Measurements from ENCODE around the gene MCTP1. TPM values are rescaled to one million over a fixed set of nuclear protein-coding genes. Genes with fewer than 3 reads are reported as not detected.
"Not testable (repeated sequence)": the region's sequence is repeated elsewhere in the genome, so short reads cannot be mapped to it uniquely, and the experiment has no call there.

MCTP1 gene
- total RNA-seq, 2 experiments from 2014 or later = 0.42 TPM; not detected in 1

DNA sequence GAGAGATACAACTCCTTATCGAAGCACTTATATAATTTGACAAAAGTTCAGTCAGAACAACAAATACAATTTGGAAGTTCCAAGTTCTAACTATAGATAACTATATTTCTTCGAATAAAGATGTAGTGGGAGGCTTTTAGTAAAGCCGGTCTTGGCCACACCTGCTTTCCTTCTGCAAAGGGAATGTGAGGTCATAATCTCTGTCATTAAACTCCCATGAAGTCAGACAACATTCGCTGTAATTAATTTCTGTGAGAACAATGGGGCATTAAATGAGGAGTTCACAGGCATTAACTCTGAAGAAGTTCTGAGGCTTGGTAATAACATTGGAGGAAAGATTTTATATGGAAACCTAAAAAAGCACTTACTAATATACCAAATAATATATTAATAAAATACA, 67.5 kb downstream of the MCTP1 start:
- POLR2A ChIA-PET = no interaction called here
- H3K36me3 Mint-ChIP-seq (ENCODE audit: low read depth) = no peaks in the 10 kb centered on the region
- no peak overlapping the region for H3K4me3 Mint-ChIP-seq
- DNase-seq (no peak), ATAC-seq (no peak)
- CTCF ChIA-PET = no interaction called here
- H3K27me3 Mint-ChIP-seq (ENCODE audit: low read depth) = no peaks in the 10 kb centered on the region
- H3K27ac Mint-ChIP-seq = no peak overlapping the region
- H3K4me1 Mint-ChIP-seq (ENCODE audit: low read depth) = no peaks in the 10 kb centered on the region
- H3K9me3 Mint-ChIP-seq (ENCODE audit: insufficient read depth) = no peaks in the 10 kb centered on the region

GRCh38 chr5:95216136-95216955, 68.5 kb downstream of the MCTP1 start:
- CTCF ChIA-PET = no interaction called here
- H3K36me3 Mint-ChIP-seq (ENCODE audit: low read depth) = no peaks in the 10 kb centered on the region

GRCh38 chr5:95207811-95208210, 77.1 kb downstream of the MCTP1 start:
- DNase-seq; H3K27me3 Mint-ChIP-seq (ENCODE audit: low read depth); CTCF ChIA-PET; H3K27ac Mint-ChIP-seq; H3K4me1 Mint-ChIP-seq (ENCODE audit: low read depth); H3K36me3 Mint-ChIP-seq (ENCODE audit: low read depth); POLR2A ChIA-PET; H3K4me3 Mint-ChIP-seq; H3K9me3 Mint-ChIP-seq (ENCODE audit: insufficient read depth); ATAC-seq: not testable (repeated sequence)

More at GRCh38 chr5:95216136-95216955, 68.5 kb downstream of the MCTP1 start:
- Mint-ChIP-seq H3K4me1 (ENCODE audit: low read depth) (no peaks in the 10 kb centered on the region), H3K27me3 (ENCODE audit: low read depth) (no peaks in the 10 kb centered on the region), H3K9me3 (ENCODE audit: insufficient read depth) (no peaks in the 10 kb centered on the region), H3K27ac (no peak overlapping the region), H3K4me3 (no peak overlapping the region)
- no peak for ATAC-seq
- POLR2A ChIA-PET = no interaction called here
- DNase-seq = no peak

DNA sequence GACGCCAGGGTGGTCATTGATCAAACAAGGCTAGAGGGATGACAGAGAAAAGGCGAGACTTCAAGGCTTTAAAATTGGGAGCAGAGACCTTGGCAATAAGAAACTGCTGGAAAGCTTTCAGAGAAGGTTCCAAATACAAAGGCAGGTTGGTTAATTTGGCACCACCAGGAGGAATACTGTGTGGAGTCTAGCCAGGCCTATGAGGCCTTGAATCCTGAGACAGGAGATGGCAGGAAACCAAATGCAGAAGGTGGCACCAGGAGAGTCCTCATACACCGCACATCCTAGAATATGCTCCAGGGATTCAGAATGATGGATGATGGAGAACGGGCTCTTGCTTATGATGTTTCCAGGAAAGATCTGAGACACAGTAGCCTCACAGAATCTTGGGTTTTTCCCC, 90.0 kb downstream of the MCTP1 start:
- no peak for ATAC-seq
- POLR2A ChIA-PET = no interaction called here

GRCh38 chr5:95191330-95191729, 93.6 kb downstream of the MCTP1 start:
- Mint-ChIP-seq H3K27me3 (ENCODE audit: low read depth) (no peaks in the 10 kb centered on the region), H3K9me3 (ENCODE audit: insufficient read depth) (no peaks in the 10 kb centered on the region), H3K4me3 (no peak overlapping the region), H3K36me3 (ENCODE audit: low read depth) (no peaks in the 10 kb centered on the region), H3K4me1 (ENCODE audit: low read depth) (no peaks in the 10 kb centered on the region), H3K27ac (no peak overlapping the region)
- ATAC-seq (no peak), DNase-seq (no peak)
- ChIA-PET POLR2A (no interaction called here), CTCF (no interaction called here)

More for the DNA sequence above, 90.0 kb downstream of the MCTP1 start:
- DNase-seq = no peak
- H3K9me3 Mint-ChIP-seq (ENCODE audit: insufficient read depth) = no peaks in the 10 kb centered on the region
- CTCF ChIA-PET = no interaction called here
- H3K4me1 Mint-ChIP-seq (ENCODE audit: low read depth) = no peaks in the 10 kb centered on the region
- H3K27ac Mint-ChIP-seq = no peak overlapping the region
- no peak overlapping the region for H3K4me3 Mint-ChIP-seq
- H3K36me3 Mint-ChIP-seq (ENCODE audit: low read depth) = no peaks in the 10 kb centered on the region
- H3K27me3 Mint-ChIP-seq (ENCODE audit: low read depth) = no peaks in the 10 kb centered on the region

DNA sequence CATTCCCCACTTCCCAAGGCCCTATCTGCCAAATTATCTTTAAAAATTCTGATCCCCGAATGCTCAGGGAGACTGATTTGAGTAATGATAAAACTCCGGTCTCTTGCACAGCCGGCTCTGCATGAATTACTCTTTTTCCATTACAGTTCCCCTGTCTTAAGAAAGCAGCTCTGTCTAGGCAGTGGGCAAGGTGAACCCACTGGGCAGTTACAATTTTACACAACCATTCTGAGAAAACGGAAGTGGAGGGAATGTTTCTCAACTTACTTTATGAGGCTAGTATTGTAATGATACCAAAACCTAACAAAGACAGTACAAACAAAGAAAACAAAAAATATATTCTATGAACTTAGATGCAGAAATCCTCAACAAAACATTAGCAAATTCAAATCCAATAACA, 100.0 kb downstream of the MCTP1 start:
- Mint-ChIP-seq H3K9me3 (ENCODE audit: insufficient read depth) (no peaks in the 10 kb centered on the region), H3K27ac (no peak overlapping the region), H3K27me3 (ENCODE audit: low read depth) (no peaks in the 10 kb centered on the region), H3K4me3 (no peak overlapping the region), H3K36me3 (ENCODE audit: low read depth) (no peaks in the 10 kb centered on the region), H3K4me1 (ENCODE audit: low read depth) (no peaks in the 10 kb centered on the region)
- DNase-seq (no peak), ATAC-seq (no peak)
- ChIA-PET POLR2A (no interaction called here), CTCF (no interaction called here)

GRCh38 chr5:95181644-95182043, 103.2 kb downstream of the MCTP1 start:
- CTCF ChIA-PET = no interaction called here
- ATAC-seq = no peak
- H3K9me3 Mint-ChIP-seq (ENCODE audit: insufficient read depth) = no peaks in the 10 kb centered on the region
- H3K36me3 Mint-ChIP-seq (ENCODE audit: low read depth) = no peaks in the 10 kb centered on the region
- DNase-seq = no peak
- no peaks in the 10 kb centered on the region for H3K27me3 Mint-ChIP-seq (ENCODE audit: low read depth)
- no peaks in the 10 kb centered on the region for H3K4me1 Mint-ChIP-seq (ENCODE audit: low read depth)
- no peak overlapping the region for H3K4me3 Mint-ChIP-seq
- no peak overlapping the region for H3K27ac Mint-ChIP-seq
- POLR2A ChIA-PET = no interaction called here

- Mint-ChIP-seq H3K9me3 (ENCODE audit: insufficient read depth) (no peaks in the 10 kb centered on the region), H3K36me3 (ENCODE audit: low read depth) (no peaks in the 10 kb centered on the region), H3K4me3 (no peak overlapping the region), H3K27me3 (ENCODE audit: low read depth) (no peaks in the 10 kb centered on the region), H3K4me1 (ENCODE audit: low read depth) (no peaks in the 10 kb centered on the region), H3K27ac (no peak overlapping the region)
- POLR2A ChIA-PET = no interaction called here
- CTCF ChIA-PET = no interaction called here
- ATAC-seq (no peak), DNase-seq (no peak)
These were observed 106.7 kb downstream of the MCTP1 start for GRCh38 chr5:95178046-95178651.

DNA sequence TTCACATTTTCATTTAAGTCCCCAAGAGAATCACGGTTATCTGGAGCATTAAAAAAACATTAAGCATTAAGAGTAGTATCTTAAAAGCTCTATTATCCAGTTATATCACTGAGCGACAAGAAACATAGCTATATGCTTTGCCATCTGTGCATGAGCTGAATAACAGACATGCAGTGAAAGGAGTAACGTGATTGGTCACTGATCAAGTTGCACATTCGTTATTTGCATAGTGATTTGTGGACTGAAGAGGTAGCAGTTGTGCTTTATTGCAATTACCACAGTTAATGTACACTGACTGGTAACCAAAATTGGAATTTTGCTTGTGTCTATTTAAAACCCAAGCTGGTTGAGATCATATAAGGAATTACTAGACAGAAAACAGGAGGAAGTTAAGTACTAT, 107.4 kb downstream of the MCTP1 start:
- H3K9me3 Mint-ChIP-seq (ENCODE audit: insufficient read depth) = no peaks in the 10 kb centered on the region
- no peaks in the 10 kb centered on the region for H3K27me3 Mint-ChIP-seq (ENCODE audit: low read depth)
- H3K36me3 Mint-ChIP-seq (ENCODE audit: low read depth) = no peaks in the 10 kb centered on the region
- no peak for ATAC-seq
- DNase-seq = no peak
- ChIA-PET POLR2A (no interaction called here), CTCF (no interaction called here)
- H3K27ac Mint-ChIP-seq = no peak overlapping the region
- H3K4me1 Mint-ChIP-seq (ENCODE audit: low read depth) = no peaks in the 10 kb centered on the region
- H3K4me3 Mint-ChIP-seq = no peak overlapping the region

DNA sequence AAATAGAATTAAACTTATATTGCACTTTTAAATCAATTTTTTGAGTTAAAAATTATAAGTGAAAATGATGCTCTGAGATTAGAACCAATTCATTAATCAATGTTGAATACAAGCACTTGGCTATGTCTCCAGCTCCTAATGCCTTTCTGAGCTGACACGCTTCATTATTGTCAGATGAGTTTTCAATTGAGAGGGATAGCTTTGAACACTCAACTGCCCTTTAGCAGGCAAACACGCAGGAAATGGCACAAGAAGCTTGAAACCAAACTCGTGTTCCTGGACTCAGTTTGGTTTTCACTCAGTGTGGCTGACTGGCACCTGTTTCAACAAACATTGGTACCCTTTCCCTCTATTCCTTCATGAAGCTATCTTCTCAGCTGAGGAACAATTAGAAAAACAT, 109.8 kb downstream of the MCTP1 start:
- no peak for ATAC-seq
- no peaks in the 10 kb centered on the region for H3K4me1 Mint-ChIP-seq (ENCODE audit: low read depth)
- no peak overlapping the region for H3K27ac Mint-ChIP-seq
- ChIA-PET POLR2A (no interaction called here), CTCF (no interaction called here)
- no peaks in the 10 kb centered on the region for H3K27me3 Mint-ChIP-seq (ENCODE audit: low read depth)
- no peak overlapping the region for H3K4me3 Mint-ChIP-seq
- H3K9me3 Mint-ChIP-seq (ENCODE audit: insufficient read depth) = no peaks in the 10 kb centered on the region
- H3K36me3 Mint-ChIP-seq (ENCODE audit: low read depth) = no peaks in the 10 kb centered on the region
- no peak for DNase-seq

DNA sequence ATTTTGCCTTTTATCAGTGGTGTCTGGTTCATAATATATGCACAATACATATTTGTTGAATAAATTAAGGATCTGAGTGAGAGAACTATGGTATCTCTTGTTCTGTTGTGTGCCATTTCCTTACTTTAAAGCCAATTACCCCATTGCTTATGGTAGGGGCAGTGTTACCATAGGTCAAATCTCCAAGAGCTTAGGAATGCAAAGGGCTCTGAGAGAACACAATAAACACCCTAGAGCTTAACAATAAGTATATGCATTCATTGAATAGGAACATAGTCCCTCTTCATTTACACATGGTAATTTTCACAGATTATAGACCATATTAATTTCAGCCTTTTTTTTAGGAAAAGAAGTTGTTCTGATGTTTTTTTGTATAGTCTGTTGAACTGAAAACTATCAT, 112.2 kb downstream of the MCTP1 start:
- POLR2A ChIA-PET = no interaction called here
- H3K9me3 Mint-ChIP-seq (ENCODE audit: insufficient read depth) = no peaks in the 10 kb centered on the region
- ATAC-seq (no peak), DNase-seq (no peak)
- no peaks in the 10 kb centered on the region for H3K36me3 Mint-ChIP-seq (ENCODE audit: low read depth)
- H3K27me3 Mint-ChIP-seq (ENCODE audit: low read depth) = no peaks in the 10 kb centered on the region
- CTCF ChIA-PET = no interaction called here
- no peaks in the 10 kb centered on the region for H3K4me1 Mint-ChIP-seq (ENCODE audit: low read depth)
- H3K4me3 Mint-ChIP-seq = no peak overlapping the region
- no peak overlapping the region for H3K27ac Mint-ChIP-seq

DNA sequence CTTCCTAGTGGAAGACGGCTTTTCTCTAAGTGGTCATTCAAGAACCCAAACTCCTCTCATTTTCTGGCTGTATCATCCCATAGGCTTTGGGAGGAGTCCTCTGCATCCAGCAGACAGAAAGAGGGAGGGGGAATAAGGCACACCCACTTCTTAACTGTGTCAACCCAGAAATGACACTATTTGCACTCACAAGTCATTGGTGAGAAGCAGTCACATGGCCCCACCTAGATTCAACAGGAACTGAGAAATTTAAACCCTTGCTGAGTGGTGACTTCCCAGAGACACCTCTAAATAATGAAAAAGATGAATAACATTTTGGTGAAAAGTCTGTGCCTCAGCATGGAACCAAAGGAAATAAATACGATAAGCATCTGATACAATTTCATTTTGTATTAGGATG, 120.0 kb downstream of the MCTP1 start:
- Mint-ChIP-seq H3K9me3 (ENCODE audit: insufficient read depth) (no peaks in the 10 kb centered on the region), H3K4me1 (ENCODE audit: low read depth) (no peaks in the 10 kb centered on the region), H3K4me3 (no peak overlapping the region), H3K27ac (no peak overlapping the region), H3K27me3 (ENCODE audit: low read depth) (peaks cover 4% of the 10 kb centered on the region), H3K36me3 (ENCODE audit: low read depth) (no peaks in the 10 kb centered on the region)
- no peak for ATAC-seq
- CTCF ChIA-PET = no interaction called here
- DNase-seq = no peak
- POLR2A ChIA-PET = no interaction called here

DNA sequence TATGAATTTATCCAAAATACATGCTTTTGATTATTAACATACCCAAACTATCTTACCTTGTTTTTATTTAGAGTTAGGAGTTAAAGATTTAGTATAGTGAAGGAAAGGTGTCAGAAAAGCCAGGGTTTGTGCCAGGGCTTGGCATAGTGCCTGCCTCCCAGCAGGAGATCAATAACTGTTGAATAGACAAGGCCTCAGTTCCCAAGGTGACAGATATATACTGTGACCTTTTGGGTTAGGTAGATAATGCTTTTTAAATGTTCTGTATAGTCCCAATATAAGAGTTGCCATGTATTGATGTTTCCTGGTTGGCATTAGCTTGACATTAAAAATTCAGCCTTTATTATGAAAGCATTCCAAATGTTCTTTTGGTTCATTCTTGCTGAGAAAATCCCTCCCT, 121.8 kb downstream of the MCTP1 start:
- H3K27ac Mint-ChIP-seq = no peak overlapping the region
- no peaks in the 10 kb centered on the region for H3K9me3 Mint-ChIP-seq (ENCODE audit: insufficient read depth)
- no peak overlapping the region for H3K4me3 Mint-ChIP-seq
- H3K4me1 Mint-ChIP-seq (ENCODE audit: low read depth) = no peaks in the 10 kb centered on the region
- H3K27me3 Mint-ChIP-seq (ENCODE audit: low read depth) = peaks cover 4% of the 10 kb centered on the region
- no peaks in the 10 kb centered on the region for H3K36me3 Mint-ChIP-seq (ENCODE audit: low read depth)
- ATAC-seq (no peak), DNase-seq (no peak)
- ChIA-PET POLR2A (no interaction called here), CTCF (no interaction called here)
